ENCODE measurements around the gene HS3ST5. TPM values are rescaled to one million over a fixed set of nuclear protein-coding genes. Genes with fewer than 3 reads are reported as not detected.

The HS3ST5 gene
- total and polyA plus RNA-seq, 2 donors (not counting 3 experiments of a cell fraction or from before 2014, with no cell fraction given) = not detected

GRCh38 chr6:114346451-114346850 is 3.6 kb upstream of the HS3ST5 start:
- ChIA-PET POLR2A (no interaction called here), CTCF (no interaction called here)
- Histone ChIP-seq H2AFZ (ENCODE audit: low read depth, low read length) (no peak overlapping the region), H3K9ac (replicated peaks; ENCODE audit: extremely low read depth, insufficient read depth, low read length) (no peak overlapping the region), H3K27me3 (ENCODE audit: control insufficient read depth in 2 of 2, insufficient read depth in 2 of 2, low read length in 2 of 2) (peaks cover 26 to 36% of the 10 kb centered on the region in 2 experiments), H3K4me2 (ENCODE audit: insufficient read depth, low read length) (no peak overlapping the region), H3K36me3 (ENCODE audit: control insufficient read depth in 2 of 2, extremely low read depth in 1 of 2, insufficient read depth in 2 of 2, low read length in 2 of 2) (no peaks in the 10 kb centered on the region), H3K27ac (ENCODE audit: insufficient read depth, low read depth, low read length) (no peak overlapping the region), H3K9me1 (replicated peaks; ENCODE audit: control insufficient read depth, extremely low read depth, insufficient read depth, low read length) (no peaks in the 10 kb centered on the region), H3K9me3 (replicated peaks; ENCODE audit: control insufficient read depth, insufficient read depth, low read length) (no peaks in the 10 kb centered on the region), H4K20me1 (replicated peaks; ENCODE audit: control insufficient read depth, extremely low read depth, insufficient read depth, low read length) (no peaks in the 10 kb centered on the region), H3K4me3 (replicated peaks in 1 of 3; ENCODE audit: insufficient read depth in 1 of 3, low read depth in 1 of 3, low read length in 3 of 3) (no peak overlapping the region), H3K79me2 (ENCODE audit: control insufficient read depth, insufficient read depth, low read length) (no peaks in the 10 kb centered on the region), H3K4me1 (ENCODE audit: control insufficient read depth, extremely low read depth, insufficient read depth, low read length) (no peaks in the 10 kb centered on the region)
- intact Hi-C loops (cut with micrococcal nuclease) = no loop called here
- no peak for TF ChIP-seq POLR2A (IDR thresholded peaks at IDR 0.05; ENCODE audit: low read depth, low read length)
- TF ChIP-seq, protein P1, sequence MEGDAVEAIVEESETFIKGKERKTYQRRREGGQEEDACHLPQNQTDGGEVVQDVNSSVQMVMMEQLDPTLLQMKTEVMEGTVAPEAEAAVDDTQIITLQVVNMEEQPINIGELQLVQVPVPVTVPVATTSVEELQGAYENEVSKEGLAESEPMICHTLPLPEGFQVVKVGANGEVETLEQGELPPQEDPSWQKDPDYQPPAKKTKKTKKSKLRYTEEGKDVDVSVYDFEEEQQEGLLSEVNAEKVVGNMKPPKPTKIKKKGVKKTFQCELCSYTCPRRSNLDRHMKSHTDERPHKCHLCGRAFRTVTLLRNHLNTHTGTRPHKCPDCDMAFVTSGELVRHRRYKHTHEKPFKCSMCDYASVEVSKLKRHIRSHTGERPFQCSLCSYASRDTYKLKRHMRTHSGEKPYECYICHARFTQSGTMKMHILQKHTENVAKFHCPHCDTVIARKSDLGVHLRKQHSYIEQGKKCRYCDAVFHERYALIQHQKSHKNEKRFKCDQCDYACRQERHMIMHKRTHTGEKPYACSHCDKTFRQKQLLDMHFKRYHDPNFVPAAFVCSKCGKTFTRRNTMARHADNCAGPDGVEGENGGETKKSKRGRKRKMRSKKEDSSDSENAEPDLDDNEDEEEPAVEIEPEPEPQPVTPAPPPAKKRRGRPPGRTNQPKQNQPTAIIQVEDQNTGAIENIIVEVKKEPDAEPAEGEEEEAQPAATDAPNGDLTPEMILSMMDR (IDR thresholded peaks at IDR 0.05; ENCODE audit: extremely low read depth in 1 of 2, insufficient read depth in 1 of 2, low read depth in 1 of 2, low read length in 2 of 2) = no peak
- no peak for TF ChIP-seq MYC (IDR thresholded peaks at IDR 0.05; ENCODE audit: low read depth, low read length)
- TF ChIP-seq MAX (IDR thresholded peaks at IDR 0.05; ENCODE audit: insufficient read depth, insufficient read length) = no peak
- no peak for TF ChIP-seq FOS (IDR thresholded peaks at IDR 0.05; ENCODE audit: borderline replicate concordance, insufficient read depth, low read length)
- TF ChIP-seq EZH2 (IDR thresholded peaks at IDR 0.05; ENCODE audit: borderline replicate concordance, low read depth, low read length, severe bottlenecking) = no peak
- TF ChIP-seq POLR2AphosphoS5 (IDR thresholded peaks at IDR 0.05; ENCODE audit: insufficient read depth, low read depth, low read length) = no peak
- TF ChIP-seq GATA2 (IDR thresholded peaks at IDR 0.05; ENCODE audit: insufficient read depth, insufficient read length, low read depth, low read length) = no peak
- dilution Hi-C loops (cut with MboI; ENCODE audit: extremely low pct_ligation_motif_present, low sequenced_read_pairs) = no loop called here
- no TSS peak for BruUV-seq (replicated peaks)
- no peak for FAIRE-seq
- DNase-seq (ENCODE audit: low read depth, low spot score) = no peak
